B cell (primary cell): Measurements from ENCODE around the gene GNB2. TPM values are rescaled to one million over a fixed set of nuclear protein-coding genes. Genes with fewer than 3 reads are reported as not detected.

Experiments used
- ATAC-seq: fragments of 200-7000 bp; cut with Tn5 transposase; one replicate; pipeline ENCODE4 v1.10.0; 2021; ENCODE audit warnings: low read depth, mild to moderate bottlenecking, moderate number of reproducible peaks, moderate library complexity
- CTCF ChIA-PET: fragments of 350-600 bp; sonication (Branson Sonifier 250); formaldehyde crosslinking; loops from one replicate; lab custom pipeline; 2021; ENCODE audit warnings: antibody characterized with exemption, inconsistent platforms; lab: Charles Lee
- POLR2A ChIA-PET: fragments of 350-600 bp; sonication (Branson Sonifier 250); formaldehyde crosslinking; loops from one replicate; lab custom pipeline; 2021; ENCODE audit warnings: antibody characterized with exemption; lab: Charles Lee
- DNase-seq: peaks from one replicate; pipeline ENCODE4 v3.0.0; 2013
- H2AFZ ChIP-seq: 2 replicates; pipeline ENCODE4 v1.6.1; 2012; ENCODE audit warnings: mild to moderate bottlenecking, low read depth, low read length; ENCODE audit not compliant: insufficient read depth, poor library complexity, severe bottlenecking
- H3K27ac ChIP-seq, 2 donors: 1 replicate in 1 of 2; 2 replicates in 1 of 2; pipeline ENCODE4 v1.5.1; 2012 to 2013; ENCODE audit warnings: low read length in 2 of 2, mild to moderate bottlenecking in 2 of 2, moderate library complexity in 1 of 2
- H3K27me3 ChIP-seq, 4 experiments: fragments of 200-600 bp in 1 of 4; sonication (generic) in 1 of 4; replicated peaks in 1 of 4; 1 replicate in 2 of 4; 2 replicates in 2 of 4; pipeline versions ENCODE4 v1.6.1 to v1.7.0; 2013 to 2016; ENCODE audit warnings: low read length in 3 of 4, mild to moderate bottlenecking in 2 of 4, mixed read lengths in 1 of 4, moderate library complexity in 1 of 4; ENCODE audit not compliant: insufficient read depth in 4 of 4, control insufficient read depth in 3 of 4; ENCODE audit errors: control extremely low read depth in 1 of 4
- H3K36me3 ChIP-seq, 2 experiments: replicated peaks in 1 of 2; 1 replicate in 1 of 2; 2 replicates in 1 of 2; pipeline versions ENCODE4 v1.6.1 to v1.7.1; 2013; ENCODE audit warnings: low read length in 1 of 2; ENCODE audit not compliant: insufficient read depth in 2 of 2, control insufficient read depth in 1 of 2; ENCODE audit errors: control extremely low read depth in 1 of 2, extremely low read depth in 1 of 2
- H3K4me1 ChIP-seq, 2 donors: fragments of 200-600 bp in 1 of 2; sonication (generic) in 1 of 2; 1 replicate in 1 of 2; 2 replicates in 1 of 2; pipeline versions ENCODE4 v1.5.1 to v1.6.1; 2013 to 2017; ENCODE audit warnings: low read length in 2 of 2; ENCODE audit not compliant: control insufficient read depth in 2 of 2, insufficient read depth in 2 of 2
- H3K4me2 ChIP-seq: replicated peaks from 2 replicates; pipeline ENCODE3; 2012; ENCODE audit warnings: mild to moderate bottlenecking, low read depth, low read length; ENCODE audit not compliant: poor library complexity, severe bottlenecking
- H3K4me3 ChIP-seq, 5 experiments: fragments of 200-600 bp in 1 of 5; sonication (generic) in 1 of 5; 1 replicate in 3 of 5; 2 replicates in 2 of 5; pipeline versions ENCODE4 v1.5.1 to v1.7.0; 2011 to 2016; ENCODE audit warnings: low read length in 4 of 5, mild to moderate bottlenecking in 4 of 5, low read depth in 2 of 5, control low read depth in 1 of 5, moderate library complexity in 1 of 5; ENCODE audit not compliant: insufficient read depth in 1 of 5; ENCODE audit errors: control extremely low read depth in 1 of 5, extremely low read depth in 1 of 5
- H3K79me2 ChIP-seq: fragments of 200-600 bp; sonication (generic); one replicate; pipeline ENCODE4 v1.6.0; 2016; ENCODE audit warnings: low read length; ENCODE audit not compliant: control insufficient read depth, insufficient read depth
- H3K9ac ChIP-seq: fragments of 200-600 bp; sonication (generic); 2 replicates; pipeline ENCODE4 v1.6.1; 2017; ENCODE audit warnings: mild to moderate bottlenecking, low read length, moderate library complexity
- H3K9me3 ChIP-seq, 3 donors: one replicate each; pipeline versions ENCODE4 v1.6.1 to v1.7.1; 2013; ENCODE audit warnings: low read length in 2 of 3; ENCODE audit not compliant: control insufficient read depth in 2 of 3, insufficient read depth in 1 of 3; ENCODE audit errors: control extremely low read depth in 1 of 3
- H4K20me1 ChIP-seq: 2 replicates; pipeline ENCODE4 v1.6.0; 2012; ENCODE audit warnings: mild to moderate bottlenecking, low read length; ENCODE audit not compliant: insufficient read depth, control insufficient read depth, poor library complexity, severe bottlenecking
- H3K27ac Mint-ChIP-seq: one replicate; pipeline ENCODE4 v1.8.0; 2021; ENCODE audit warnings: mixed read lengths
- H3K27me3 Mint-ChIP-seq: one replicate; pipeline ENCODE4 v1.8.0; 2021; ENCODE audit warnings: mixed read lengths
- H3K4me1 Mint-ChIP-seq: one replicate; pipeline ENCODE4 v1.8.0; 2021; ENCODE audit warnings: mixed read lengths
- H3K4me3 Mint-ChIP-seq: one replicate; pipeline ENCODE4 v1.8.0; 2021; ENCODE audit warnings: mixed read lengths
- H3K9me3 Mint-ChIP-seq: one replicate; pipeline ENCODE4 v1.8.0; 2022; ENCODE audit warnings: mixed read lengths; ENCODE audit not compliant: insufficient read depth
- CTCF ChIP-seq: fragments of 200-600 bp; IDR thresholded peaks from one replicate; pipeline ENCODE4 v1.8.0; 2022; ENCODE audit warnings: antibody characterized with exemption, mild to moderate bottlenecking
- EZH2 ChIP-seq: IDR thresholded peaks from 2 replicates; pipeline ENCODE4 v1.6.1; 2012; ENCODE audit warnings: borderline replicate concordance, low read depth, mild to moderate bottlenecking, moderate library complexity, low read length; ENCODE audit not compliant: insufficient read depth, poor library complexity, severe bottlenecking
- WGBS: methylation state at CpG from one replicate; pipeline ENCODE4 v1.1.5; 2013; ENCODE audit warnings: missing lambda C conversion rate; ENCODE audit not compliant: insufficient coverage; 5-methylcytosine and 5-hydroxymethylcytosine counted together
- intact Hi-C: fragments of 100-400 bp; cut with micrococcal nuclease; formaldehyde crosslinking; loops from one replicate; pipeline ENCODE4 v1.10.0; 2022
- polyA plus RNA-seq: library from polyadenylated mRNA; depleted of rRNA; stranded (reverse); fragments of >200 nt; gene quantifications from 2 replicates; pipeline ENCODE4 v1.2.3, GENCODE V29; 2012
- total RNA-seq, 2 donors: library from RNA; stranded (reverse); fragments of 120-200 nt in 1 of 2; gene quantifications; 1 replicate in 1 of 2; 2 replicates in 1 of 2; pipeline versions ENCODE4 v1.2.3 to v1.2.4, GENCODE V29; 2013 to 2022

Gene GNB2
- total and polyA plus RNA-seq, 2 donors (not counting 1 experiment from before 2014, with no cell fraction given): 127 to 221 TPM

- Histone ChIP-seq H3K27ac (no peak overlapping the region), H3K27me3 (no peaks in the 10 kb centered on the region), H4K20me1 (peaks cover 94% of the 10 kb centered on the region), H3K4me3 (no peak overlapping the region), H3K9ac (no peak overlapping the region), H3K4me2 (no peak overlapping the region), H3K4me1 (peaks cover 25 to 26% of the 10 kb centered on the region in 2 donors), H3K36me3 (peaks cover 0 to 77% of the 10 kb centered on the region in 2 experiments), H3K79me2 (peaks cover 57% of the 10 kb centered on the region), H3K9me3 (no peaks in the 10 kb centered on the region), H2AFZ (no peak overlapping the region)
- POLR2A ChIA-PET: interaction anchor here (0.6 kb wide), 1 partner anchor 227 kb away, joined by 5 read pairs; no protein-coding TSS in a partner anchor
- no peaks in the 10 kb centered on the region for H3K27me3 Mint-ChIP-seq
- peaks cover 27% of the 10 kb centered on the region for H3K4me1 Mint-ChIP-seq
- no peak overlapping the region for H3K4me3 Mint-ChIP-seq
- 93% methylated on average over 19 of the region's 22 CpGs for WGBS
- H3K9me3 Mint-ChIP-seq: no peaks in the 10 kb centered on the region
- TF ChIP-seq CTCF: no peak
- no peak for TF ChIP-seq EZH2
- intact Hi-C loops: no loop called here
- no peak overlapping the region for H3K27ac Mint-ChIP-seq
- DNase-seq: no peak
- CTCF ChIA-PET: interaction anchor here (6.3 kb wide), 1 partner anchor 11 kb away, joined by 53 read pairs; no protein-coding TSS in a partner anchor
- no peak for ATAC-seq
These were observed 13.7 kb downstream of the GNB2 start for GRCh38 chr7:100687261-100687660.

- Histone ChIP-seq H3K9ac (no peak overlapping the region), H3K27ac (no peak overlapping the region), H2AFZ (no peak overlapping the region), H3K4me1 (peaks cover 30 to 32% of the 10 kb centered on the region in 2 donors), H3K27me3 (no peaks in the 10 kb centered on the region), H3K9me3 (no peaks in the 10 kb centered on the region), H3K4me3 (no peak overlapping the region), H4K20me1 (peaks cover 96% of the 10 kb centered on the region), H3K36me3 (peaks cover 0 to 71% of the 10 kb centered on the region in 2 experiments), H3K79me2 (peaks cover 63% of the 10 kb centered on the region), H3K4me2 (no peak overlapping the region)
- no peaks in the 10 kb centered on the region for H3K9me3 Mint-ChIP-seq
- TF ChIP-seq EZH2 (no peak), CTCF (no peak)
- 91% methylated on average over 21 of the region's 25 CpGs for WGBS
- ATAC-seq (no peak), DNase-seq (no peak)
- ChIA-PET POLR2A (interaction anchor here (0.6 kb wide), 1 partner anchor 227 kb away, joined by 5 read pairs; no protein-coding TSS in a partner anchor), CTCF (interaction anchor here (1.3 to 9.8 kb wide), 3 partner anchors 12 to 84 kb away, joined by 3 to 85 read pairs (median 53); partner anchors contain the start of gene POP7)
- intact Hi-C loops: no loop called here
- peaks cover 33% of the 10 kb centered on the region for H3K4me1 Mint-ChIP-seq
- H3K27me3 Mint-ChIP-seq: no peaks in the 10 kb centered on the region
- H3K4me3 Mint-ChIP-seq: no peak overlapping the region
- H3K27ac Mint-ChIP-seq: no peak overlapping the region
These were observed 14.3 kb downstream of the GNB2 start for GRCh38 chr7:100687751-100688300.
